K562 (cell line): ENCODE data around the gene TAF15. TPM values are rescaled to one million over a fixed set of nuclear protein-coding genes. Genes with fewer than 3 reads are reported as not detected.

Experiments used
- ATAC-seq: fragments of 200-7000 bp; cut with Tn5 transposase; 3 replicates; pipeline ENCODE4 v1.9.1; 2020; ENCODE audit warnings: moderate library complexity
- BruUV-seq: library from RNA; stranded (reverse); fragments of 400-500 nt; replicated peaks from 2 replicates; lab custom pipeline; 2021; lab: Mats Ljungman, UMichigan
- CTCF ChIA-PET: fragments of 300-600 bp; formaldehyde crosslinking; extraction: SDS; loops from one replicate; lab custom pipeline; 2021; ENCODE audit warnings: low intra/inter-chr PET ratio; lab: Yijun Ruan, JAX
- POLR2A ChIA-PET: fragments of 300-600, 350-650 bp; sonication (Branson Sonifier 250); formaldehyde crosslinking; extraction: SDS; loops from one replicate; lab custom pipeline; 2021; ENCODE audit warnings: antibody characterized with exemption, inconsistent platforms; lab: Yijun Ruan, JAX
- DNase-seq, 4 experiments: peaks; one replicate each; pipeline versions ENCODE4 v3.0.0 to v3.0.0-alpha.2; 2011 to 2018; ENCODE audit warnings: low spot score in 3 of 4, mixed read lengths in 3 of 4; ENCODE audit errors: extremely low read depth in 1 of 4
- FAIRE-seq: peaks from 2 replicates; lab custom pipeline; 2011; peaks lifted over from hg19 to GRCh38; lab: Jason Lieb, UNC
- H2AFZ ChIP-seq: 2 replicates; pipeline ENCODE4 v1.6.0; 2011; ENCODE audit warnings: low read depth, low read length, control low read depth, inconsistent platforms
- H3K27ac ChIP-seq: fragments of 200-600 bp; 3 replicates; pipeline ENCODE4 v1.8.0; 2011; ENCODE audit warnings: low read depth, mild to moderate bottlenecking, control low read depth, inconsistent platforms, low read length, moderate library complexity, mixed read lengths; ENCODE audit errors: extremely low read depth
- H3K27me3 ChIP-seq, 2 experiments: fragments of 300-600 bp in 1 of 2; 2 replicates in 1 of 2; 3 replicates in 1 of 2; pipeline versions ENCODE4 v1.6.0 to v1.8.0; 2011; ENCODE audit warnings: inconsistent platforms in 2 of 2, low read length in 2 of 2, mild to moderate bottlenecking in 1 of 2, mixed read lengths in 1 of 2, moderate library complexity in 1 of 2; ENCODE audit not compliant: control insufficient read depth in 2 of 2, insufficient read depth in 2 of 2
- H3K36me3 ChIP-seq: fragments of 300-600 bp; 3 replicates; pipeline ENCODE4 v1.8.0; 2011; ENCODE audit warnings: mild to moderate bottlenecking, low read length, inconsistent platforms; ENCODE audit not compliant: control insufficient read depth, insufficient read depth
- H3K4me1 ChIP-seq, 2 experiments: fragments of 200-600 bp in 1 of 2; replicated peaks in 1 of 2; 2 replicates in 1 of 2; 3 replicates in 1 of 2; pipeline versions ENCODE4 v1.5.1 to v1.8.0; 2011; ENCODE audit warnings: inconsistent platforms in 2 of 2, low read length in 2 of 2, mild to moderate bottlenecking in 1 of 2, mixed read lengths in 1 of 2, moderate library complexity in 1 of 2; ENCODE audit not compliant: control insufficient read depth in 2 of 2, insufficient read depth in 2 of 2
- H3K4me2 ChIP-seq: 2 replicates; pipeline ENCODE4 v1.6.1; 2011; ENCODE audit warnings: low read length, control low read depth, inconsistent platforms, mixed read lengths; ENCODE audit not compliant: insufficient read depth
- H3K4me3 ChIP-seq: fragments of 200-600 bp; sonication (generic), shearing (Covaris generic); 2 replicates; pipeline ENCODE4 v1.5.1; 2016; ENCODE audit warnings: control low read depth, inconsistent platforms
- H3K79me2 ChIP-seq: fragments of 200-600 bp; 3 replicates; pipeline ENCODE4 v1.8.0; 2011; ENCODE audit warnings: low read length, inconsistent platforms; ENCODE audit not compliant: control insufficient read depth, insufficient read depth
- H3K9ac ChIP-seq, 2 experiments: 2 replicates each; pipeline versions ENCODE4 v1.6.0 to v1.6.1; 2011; ENCODE audit warnings: low read depth in 2 of 2, low read length in 2 of 2, control low read depth in 1 of 2, inconsistent platforms in 1 of 2, mild to moderate bottlenecking in 1 of 2, mixed read lengths in 1 of 2; ENCODE audit not compliant: insufficient read depth in 1 of 2
- H3K9me1 ChIP-seq: one replicate; pipeline ENCODE4 v1.6.0; 2011; ENCODE audit warnings: inconsistent platforms, mild to moderate bottlenecking, low read length, moderate library complexity; ENCODE audit not compliant: control insufficient read depth, insufficient read depth
- H3K9me3 ChIP-seq: replicated peaks from 2 replicates; pipeline ENCODE4 v1.5.1; 2011; ENCODE audit warnings: low read depth, low read length, inconsistent platforms; ENCODE audit not compliant: control insufficient read depth, insufficient read depth
- H4K20me1 ChIP-seq: replicated peaks from 2 replicates; pipeline ENCODE4 v1.6.1; 2011; ENCODE audit warnings: low read length, inconsistent platforms, mixed read lengths; ENCODE audit not compliant: control insufficient read depth, insufficient read depth
- ELK1 ChIP-seq: sonication (generic); formaldehyde crosslinking; IDR thresholded peaks from 2 replicates; pipeline ENCODE4 v1.8.1; 2022; ENCODE audit warnings: missing genetic modification reagents
- HDAC2 ChIP-seq: fragments of 450-650 bp; IDR thresholded peaks from 2 replicates; pipeline ENCODE4 v1.6.1; 2016; ENCODE audit warnings: mild to moderate bottlenecking
- SFPQ ChIP-seq: fragments of 200-400 bp; formaldehyde crosslinking; IDR thresholded peaks from 2 replicates; pipeline ENCODE4 v1.6.1; 2017; ENCODE audit warnings: mild to moderate bottlenecking, low read depth, low read length, moderate library complexity
- ZNF263 ChIP-seq: sonication (generic); formaldehyde crosslinking; IDR thresholded peaks from 2 replicates; pipeline ENCODE4 v1.8.0; 2022; ENCODE audit warnings: mild to moderate bottlenecking, missing genetic modification reagents, borderline replicate concordance
- WGBS: fragments of 100-300 bp; shearing (Covaris generic); methylation state at CpG from one replicate; pipeline ENCODE4 v1.1.6; 2016; ENCODE audit warnings: low coverage, mixed read lengths; ENCODE audit not compliant: insufficient coverage; ENCODE audit errors: missing lambda C conversion rate; 5-methylcytosine and 5-hydroxymethylcytosine counted together
- in situ Hi-C: fragments of 300-500 bp; cut with MboI; formaldehyde crosslinking; loops from 4 replicates; pipeline ENCODE4 v1.15.0; 2018; ENCODE audit warnings: inconsistent platforms, mixed read lengths
- intact Hi-C: fragments of 100-400 bp; cut with micrococcal nuclease; formaldehyde crosslinking; loops from 2 replicates; pipeline ENCODE4 v1.14.2; 2022
- polyA plus RNA-seq, 8 experiments: library from polyadenylated mRNA; depleted of rRNA in 4 of 8; stranded (reverse) in 5 of 8; unstranded in 3 of 8; fragments of >200 nt; fragmentation: Nextera tagmentation in 2 of 8; fragmentation: Illumina TruSeq in 1 of 8; extraction: Ambion mirVana in 2 of 8; extraction: Trizol in 1 of 8; gene quantifications; 2 replicates each; pipeline versions ENCODE4 v1.2.1 to v1.2.3, GENCODE V29; 2011 to 2014; ENCODE audit warnings: inconsistent platforms in 1 of 8, missing spikeins in 1 of 8
- total RNA-seq, 7 experiments: library from RNA; depleted of rRNA in 6 of 7; stranded (reverse); fragments of >200 nt in 6 of 7; fragmentation: Illumina TruSeq in 2 of 7; extraction: Trizol in 2 of 7; gene quantifications; 2 replicates each; pipeline versions ENCODE4 v1.2.1 to v1.2.3, GENCODE V29; 2011 to 2021; ENCODE audit warnings: low replicate concordance in 1 of 7

TAF15 gene
- total and polyA plus RNA-seq, 9 of the 15 experiments (the other 6 are each of a cell fraction or from before 2014, with no cell fraction given): 4.1 to 272 (median 56.8) TPM

- no peak for TF ChIP-seq SFPQ
Observed at GRCh38 chr17:35760587-35760986, 48.7 kb upstream of the TAF15 start, which contains the start of gene C17orf50 (continued).

GRCh38 chr17:35761601-35762000 is 47.7 kb upstream of the TAF15 start:
- no TSS peak for BruUV-seq
- Histone ChIP-seq H4K20me1 (no peaks in the 10 kb centered on the region), H3K4me1 (peaks cover 0 to 15% of the 10 kb centered on the region in 2 experiments; a peak in 3 of 5 replicates), H3K4me3 (no peak overlapping the region), H3K9ac (no peak overlapping the region), H3K27ac (no peak overlapping the region), H3K36me3 (no peaks in the 10 kb centered on the region), H3K79me2 (no peaks in the 10 kb centered on the region)
- 8% methylated on average over 5 of the region's 5 CpGs for WGBS
- no peak for DNase-seq
- in situ Hi-C loops: no loop called here
- CTCF ChIA-PET: no interaction called here
- intact Hi-C loops: loop anchor here (10.0 kb wide), 1 partner anchor 183 kb away; the partner anchor contains the start of gene LYZL6
- TF ChIP-seq ELK1 (CRISPR knock-in tag): no peak
- TF ChIP-seq HDAC2: no peak
- TF ChIP-seq ZNF263: no peak
- TF ChIP-seq, all 486 proteins: peak for 0
- peaks cover 19 to 51% of the 10 kb centered on the region in 2 experiments; a peak in 4 of 5 replicates for H3K27me3 ChIP-seq
- H3K9me3 ChIP-seq: no peaks in the 10 kb centered on the region
- no peak for FAIRE-seq
- H3K4me2 ChIP-seq: no peak overlapping the region
- POLR2A ChIA-PET: interaction anchor here (0.6 kb wide), 1 partner anchor 52 kb away, joined by 3 read pairs; no protein-coding TSS in a partner anchor
- ATAC-seq: no peak
- H2AFZ ChIP-seq: no peak overlapping the region
- peaks cover 3% of the 10 kb centered on the region for H3K9me1 ChIP-seq
